PC-9 (cell line): ENCODE data around the gene WIPF1.

Experiments
- CTCF ChIP-seq: fragments of 200-600 bp; sonication (generic); conservative IDR thresholded peaks from 2 replicates; pipeline ENCODE4 v1.6.1; 2017; ENCODE audit warnings: mixed run types, antibody characterized with exemption, mild to moderate bottlenecking, moderate library complexity
- EZH2 ChIP-seq: fragments of 200-600 bp; sonication (generic); IDR thresholded peaks from 2 replicates; pipeline ENCODE4 v1.8.0; 2017; ENCODE audit warnings: antibody characterized with exemption, low read depth

DNA sequence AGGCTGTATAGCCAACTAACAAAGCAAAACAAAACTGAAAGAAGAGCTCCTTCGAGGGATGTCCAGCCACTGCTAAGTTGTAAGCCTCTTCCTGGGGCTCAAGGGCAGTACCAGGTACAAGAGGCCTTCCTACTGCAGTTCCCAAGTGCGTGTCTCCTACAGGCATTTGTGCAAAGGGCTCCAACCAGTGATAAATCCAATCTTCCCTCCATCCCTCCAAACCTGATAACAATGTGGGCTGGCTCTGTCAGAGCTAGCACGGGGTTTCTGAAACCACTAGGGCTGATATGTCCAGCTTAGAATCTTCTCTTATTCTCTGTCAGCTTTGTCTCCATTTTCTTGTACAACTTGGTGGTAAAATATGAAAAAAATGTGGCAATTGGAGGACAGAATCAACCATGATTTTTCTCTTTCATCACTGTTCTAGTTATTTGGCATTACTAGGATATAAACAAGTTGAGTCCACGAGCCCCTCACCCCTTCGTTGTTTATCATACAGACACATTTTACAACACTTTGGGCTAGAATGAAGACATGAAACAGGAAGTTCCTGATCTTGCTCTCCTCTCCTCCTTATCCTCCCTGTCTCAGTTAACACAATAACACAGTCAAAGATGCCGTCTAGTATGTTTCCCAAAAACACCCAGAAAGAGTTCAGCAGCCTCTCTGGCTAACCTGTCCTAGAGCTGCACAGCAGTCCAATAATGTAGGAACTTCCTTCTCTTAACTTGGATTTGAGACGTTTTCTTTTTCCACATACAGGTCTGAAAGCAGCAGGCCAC, 35.4 kb upstream of the WIPF1 start:
- TF ChIP-seq CTCF = no peak
- no peak for TF ChIP-seq EZH2
